Osteocyte (in vitro differentiated cells): ENCODE measurements around the gene FTL. TPM values are rescaled to one million over a fixed set of nuclear protein-coding genes. Genes with fewer than 3 reads are reported as not detected.
A peak's percentile ranks its signal among the peaks of the same experiment; 100 is the strongest.

Source experiments
- DNase-seq: peaks from one replicate; pipeline ENCODE4 v3.0.0; 2021; ENCODE audit warnings: mixed read lengths; ENCODE audit not compliant: unreplicated experiment; ENCODE audit errors: extremely low spot score
- H3K27ac Mint-ChIP-seq: one replicate; pipeline ENCODE4 v1.8.0; 2021; ENCODE audit warnings: mild to moderate bottlenecking, mixed read lengths; ENCODE audit not compliant: unreplicated experiment
- H3K27me3 Mint-ChIP-seq: one replicate; pipeline ENCODE4 v1.8.0; 2021; ENCODE audit warnings: mixed read lengths; ENCODE audit not compliant: unreplicated experiment
- H3K36me3 Mint-ChIP-seq: one replicate; pipeline ENCODE4 v1.8.0; 2021; ENCODE audit warnings: mixed read lengths; ENCODE audit not compliant: unreplicated experiment
- H3K4me1 Mint-ChIP-seq: one replicate; pipeline ENCODE4 v1.8.0; 2021; ENCODE audit warnings: mixed read lengths; ENCODE audit not compliant: unreplicated experiment
- H3K4me3 Mint-ChIP-seq: one replicate; pipeline ENCODE4 v1.8.0; 2021; ENCODE audit warnings: mild to moderate bottlenecking, moderate library complexity, mixed read lengths; ENCODE audit not compliant: unreplicated experiment
- H3K9me3 Mint-ChIP-seq: one replicate; pipeline ENCODE4 v1.8.0; 2021; ENCODE audit warnings: mixed read lengths; ENCODE audit not compliant: unreplicated experiment
- CTCF ChIP-seq: fragments of 200-600 bp; sonication (generic); IDR thresholded peaks from 2 replicates; pipeline ENCODE4 v1.5.0; 2021; ENCODE audit warnings: antibody characterized with exemption, mild to moderate bottlenecking, moderate library complexity
- total RNA-seq: library from RNA; stranded (reverse); gene quantifications from 2 replicates; pipeline ENCODE4 v1.2.1, GENCODE V29; 2021

The FTL gene
- total RNA-seq, 1 donor from 2014 or later: 2,792 TPM

DNA sequence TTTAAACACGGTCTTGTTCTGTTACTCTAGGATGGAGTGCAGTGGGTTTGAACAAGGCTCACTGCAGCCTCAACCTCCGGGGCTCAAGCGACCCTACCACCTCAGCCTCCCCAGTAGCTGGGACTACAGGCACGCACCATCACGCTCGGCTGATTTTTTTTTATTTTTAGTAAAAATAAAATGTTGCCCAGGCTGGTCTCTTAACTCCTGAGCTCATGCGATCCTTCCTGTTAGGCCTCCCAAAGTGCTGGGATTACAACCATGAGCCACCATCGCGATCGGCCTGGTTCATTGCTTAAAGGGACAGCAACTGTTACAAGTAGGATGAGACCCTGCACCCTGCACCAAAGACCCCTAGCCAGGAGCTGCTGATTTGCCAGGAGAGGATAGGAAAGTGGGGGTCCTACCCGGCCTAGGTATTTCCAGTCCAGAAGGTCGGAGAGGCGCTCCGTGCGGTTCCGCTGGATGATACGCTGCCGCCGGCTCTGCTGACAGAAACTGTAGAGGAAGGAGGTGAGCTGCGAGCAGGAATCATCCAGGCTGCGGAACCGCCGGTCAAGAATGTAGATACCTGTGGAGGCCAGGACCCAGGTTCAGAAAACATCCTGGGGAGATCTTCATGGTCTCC lies 5.1 kb downstream of the FTL start:
- no peak overlapping the region for H3K27ac Mint-ChIP-seq
- no peaks in the 10 kb centered on the region for H3K9me3 Mint-ChIP-seq
- H3K27me3 Mint-ChIP-seq: no peaks in the 10 kb centered on the region
- DNase-seq: no peak
- no peak overlapping the region for H3K4me3 Mint-ChIP-seq
- TF ChIP-seq CTCF: no peak
- H3K4me1 Mint-ChIP-seq: peaks cover 28% of the 10 kb centered on the region
- peaks cover 17% of the 10 kb centered on the region for H3K36me3 Mint-ChIP-seq

GRCh38 chr19:48970923-48971395 lies 5.8 kb downstream of the FTL start:
- H3K27ac Mint-ChIP-seq: no peak overlapping the region
- H3K36me3 Mint-ChIP-seq: peaks cover 15% of the 10 kb centered on the region
- no peaks in the 10 kb centered on the region for H3K9me3 Mint-ChIP-seq
- H3K4me1 Mint-ChIP-seq: peaks cover 26% of the 10 kb centered on the region
- peak; percentile 95 for TF ChIP-seq CTCF
- no peak overlapping the region for H3K4me3 Mint-ChIP-seq
- H3K27me3 Mint-ChIP-seq: no peaks in the 10 kb centered on the region
- DNase-seq: peak; percentile 90

DNA sequence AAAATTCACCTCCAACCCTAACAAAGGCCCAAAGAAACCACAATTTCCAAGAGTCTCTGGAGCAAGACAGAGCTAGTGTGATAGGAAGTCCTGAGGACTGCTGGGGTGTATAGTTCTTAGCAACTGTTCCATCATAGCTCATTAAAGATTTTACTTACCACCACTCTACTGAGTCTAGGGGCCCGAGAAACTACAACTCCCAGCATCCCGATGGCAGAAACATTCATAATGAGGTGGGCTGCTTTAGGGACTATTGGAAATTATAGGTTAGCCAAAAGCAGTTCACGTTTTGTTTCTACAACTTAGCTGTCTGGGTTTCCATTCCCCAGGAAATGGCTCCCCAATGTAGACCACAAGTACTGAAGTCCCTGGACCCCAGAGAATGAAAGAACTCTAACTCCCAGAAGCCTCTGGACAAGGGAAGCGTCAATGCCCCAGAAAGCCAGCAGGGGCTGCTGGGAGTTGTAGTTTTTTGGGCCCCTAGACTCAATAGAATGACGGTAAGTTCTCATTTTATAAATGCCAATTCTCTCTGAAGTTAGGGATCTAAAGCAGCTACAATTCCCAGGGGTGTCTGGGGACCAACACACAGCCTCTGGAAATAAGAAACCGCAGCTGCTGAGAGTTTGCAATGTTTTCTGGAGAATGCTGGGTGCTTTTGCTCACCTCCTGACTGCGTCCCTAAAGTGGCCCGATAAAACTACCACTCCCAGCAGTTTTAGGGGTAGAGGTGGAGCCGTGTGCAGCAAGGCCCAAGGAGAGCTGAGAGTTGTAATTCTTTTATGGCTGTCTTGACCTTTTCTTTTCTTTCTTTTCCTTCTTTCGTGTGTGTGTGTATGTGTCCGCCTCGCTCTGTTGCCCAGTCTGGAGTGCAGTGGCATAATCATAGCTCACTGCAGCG lies 11.1 kb downstream of the FTL start:
- peaks cover 7% of the 10 kb centered on the region for H3K36me3 Mint-ChIP-seq
- H3K27me3 Mint-ChIP-seq: no peaks in the 10 kb centered on the region
- no peak for DNase-seq
- no peak for TF ChIP-seq CTCF
- no peak overlapping the region for H3K27ac Mint-ChIP-seq
- H3K4me3 Mint-ChIP-seq: no peak overlapping the region
- H3K4me1 Mint-ChIP-seq: peaks cover 6% of the 10 kb centered on the region
- no peaks in the 10 kb centered on the region for H3K9me3 Mint-ChIP-seq

DNA sequence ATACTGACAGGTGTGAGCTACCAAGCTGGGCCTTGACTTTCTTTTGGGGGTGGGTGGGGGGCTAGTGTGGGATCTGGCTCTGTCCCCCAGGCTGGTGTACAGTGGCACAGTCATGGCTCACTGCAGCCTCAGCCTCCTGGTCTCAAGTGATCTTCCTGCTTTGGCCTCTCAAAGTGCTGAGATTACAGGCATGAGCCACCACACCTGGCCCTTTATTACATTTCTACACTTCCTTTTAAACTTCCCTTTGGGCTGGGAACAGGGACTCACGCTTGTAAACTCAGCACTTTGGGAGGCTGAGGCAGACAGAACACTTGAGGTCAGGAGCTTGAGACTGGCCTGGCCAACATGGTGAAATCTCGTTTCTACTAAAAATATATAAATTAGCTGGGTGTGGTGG lies 12.0 kb downstream of the FTL start:
- H3K27ac Mint-ChIP-seq: no peak overlapping the region
- peaks cover 6% of the 10 kb centered on the region for H3K4me1 Mint-ChIP-seq
- no peak for DNase-seq
- H3K27me3 Mint-ChIP-seq: no peaks in the 10 kb centered on the region
- H3K36me3 Mint-ChIP-seq: peaks cover 11% of the 10 kb centered on the region
- H3K9me3 Mint-ChIP-seq: no peaks in the 10 kb centered on the region
- no peak for TF ChIP-seq CTCF
- no peak overlapping the region for H3K4me3 Mint-ChIP-seq

DNA sequence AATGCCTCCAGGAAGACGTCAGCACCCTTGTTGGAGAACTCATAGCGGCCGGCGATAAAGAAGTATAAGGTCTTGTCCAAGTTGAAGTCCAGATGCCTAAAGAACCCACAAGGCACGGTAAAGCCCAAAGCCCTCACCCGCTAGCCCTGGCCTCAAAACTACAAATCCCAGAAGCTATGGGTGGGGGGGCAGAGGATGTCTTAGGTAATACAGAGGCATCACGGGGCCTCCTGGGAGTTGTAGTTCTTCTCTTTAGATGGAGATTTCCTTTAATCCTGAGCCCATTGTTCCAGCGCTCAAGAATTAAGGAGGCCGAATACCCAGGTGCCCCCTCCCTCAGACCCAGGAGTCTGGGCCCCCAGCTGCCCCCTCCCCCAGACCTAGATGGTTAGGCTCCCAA lies 17.2 kb downstream of the FTL start:
- H3K4me1 Mint-ChIP-seq: peaks cover 6% of the 10 kb centered on the region
- no peaks in the 10 kb centered on the region for H3K9me3 Mint-ChIP-seq
- no peak overlapping the region for H3K4me3 Mint-ChIP-seq
- no peak for DNase-seq
- H3K27me3 Mint-ChIP-seq: no peaks in the 10 kb centered on the region
- TF ChIP-seq CTCF: no peak
- H3K27ac Mint-ChIP-seq: no peak overlapping the region
- H3K36me3 Mint-ChIP-seq: peaks cover 21% of the 10 kb centered on the region
